Lung (tissue), 12 donors: ENCODE data around the gene CPO. TPM values are rescaled to one million over a fixed set of nuclear protein-coding genes. Genes with fewer than 3 reads are reported as not detected.

Source experiments
- ATAC-seq: fragments of 200-7000 bp; cut with Tn5 transposase; one replicate; pipeline ENCODE4 v1.9.1; 2020; ENCODE audit warnings: moderate number of reproducible peaks; ENCODE audit not compliant: insufficient read depth, low FRiP score
- DNase-seq, 3 donors: peaks; one replicate each; pipeline ENCODE4 v3.0.0-alpha.2; 2013 to 2017
- H3K27ac ChIP-seq, 2 donors: one replicate each; pipeline ENCODE4 v1.5.1; 2013; ENCODE audit warnings: mild to moderate bottlenecking in 2 of 2, moderate library complexity in 2 of 2, control low read depth in 1 of 2, inconsistent platforms in 1 of 2, low read depth in 1 of 2, low read length in 1 of 2
- H3K27me3 ChIP-seq, 3 donors: one replicate each; pipeline ENCODE4 v1.5.1; 2013; ENCODE audit warnings: low read length in 2 of 3; ENCODE audit not compliant: control insufficient read depth in 3 of 3, insufficient read depth in 3 of 3
- H3K36me3 ChIP-seq, 4 donors: one replicate each; pipeline ENCODE4 v1.5.1; 2013; ENCODE audit warnings: low read length in 4 of 4, mild to moderate bottlenecking in 1 of 4, moderate library complexity in 1 of 4; ENCODE audit not compliant: control insufficient read depth in 4 of 4, insufficient read depth in 4 of 4
- H3K4me1 ChIP-seq, 5 donors: one replicate each; pipeline ENCODE4 v1.5.1; 2013; ENCODE audit warnings: low read length in 5 of 5, mild to moderate bottlenecking in 2 of 5, moderate library complexity in 1 of 5; ENCODE audit not compliant: control insufficient read depth in 5 of 5, insufficient read depth in 5 of 5
- H3K4me3 ChIP-seq: one replicate; pipeline ENCODE4 v1.5.1; 2013; ENCODE audit warnings: mild to moderate bottlenecking, control low read depth, moderate library complexity
- H3K9ac ChIP-seq, 2 donors: one replicate each; pipeline ENCODE4 v1.5.1; 2013; ENCODE audit warnings: low read length in 2 of 2, control low read depth in 1 of 2; ENCODE audit not compliant: insufficient read depth in 1 of 2
- H3K9me3 ChIP-seq, 4 donors: one replicate each; pipeline ENCODE4 v1.5.1; 2013; ENCODE audit warnings: low read length in 3 of 4, mild to moderate bottlenecking in 1 of 4, moderate library complexity in 1 of 4; ENCODE audit not compliant: control insufficient read depth in 4 of 4, insufficient read depth in 3 of 4
- CTCF ChIP-seq: IDR thresholded peaks from 2 replicates; pipeline ENCODE4 v1.5.1; 2012; ENCODE audit warnings: mild to moderate bottlenecking; ENCODE audit errors: control extremely low read depth, extremely low read depth
- whole genome bisulfite sequencing, 2 donors: extraction: QIAGEN DNeasy Blood & Tissue Kit; methylation state at CpG; one replicate each; pipeline ENCODE4 v1.1.7; 2013; 5-methylcytosine and 5-hydroxymethylcytosine counted together
- polyA plus RNA-seq, 2 donors: library from polyadenylated mRNA; stranded (reverse); fragments of 200-250 nt; gene quantifications; one replicate each; pipeline ENCODE4 v1.2.1, GENCODE V29; 2013
- total RNA-seq, 2 donors: library from RNA; depleted of rRNA in 1 of 2; stranded (reverse); fragments of >200 nt in 1 of 2; gene quantifications; one replicate each; pipeline ENCODE4 v1.2.1, GENCODE V29; 2014 to 2021
- donor health status: control.
- donor health status: control.
- donor health status: Bipolar disorder and iron deficiency.
- donor health status: healthy.
- donor health status: DM: yes; HTN: yes; CAD: no.

Gene CPO
- total and polyA plus RNA-seq, 4 donors = 0.07 to 0.20 (median 0.14) TPM; not detected in 1

- H3K9ac ChIP-seq = no peak overlapping the region
- no peak overlapping the region for H3K27ac ChIP-seq
- no peaks in the 10 kb centered on the region for H3K36me3 ChIP-seq
- ATAC-seq (no peak), DNase-seq (no peak)
- 94 to 98% methylated on average over 6 of the region's 6 CpGs for WGBS, 2 donors
- peaks cover 0 to 2% (median 0%) of the 10 kb centered on the region in 4 donors for H3K9me3 ChIP-seq
- no peaks in the 10 kb centered on the region for H3K27me3 ChIP-seq
- no peak for TF ChIP-seq CTCF
- no peak overlapping the region for H3K4me3 ChIP-seq
- H3K4me1 ChIP-seq = no peaks in the 10 kb centered on the region
Observed at GRCh38 chr2:206969192-206969591, 29.9 kb downstream of the CPO start.

- no peak overlapping the region for H3K9ac ChIP-seq
- WGBS, 2 donors = 60 to 74% methylated on average over 7 of the region's 7 CpGs
- no peaks in the 10 kb centered on the region for H3K36me3 ChIP-seq
- no peak overlapping the region for H3K4me3 ChIP-seq
- H3K27me3 ChIP-seq = no peaks in the 10 kb centered on the region
- H3K9me3 ChIP-seq = peaks cover 0 to 2% (median 0%) of the 10 kb centered on the region in 4 donors
- H3K4me1 ChIP-seq = no peaks in the 10 kb centered on the region
- DNase-seq = no peak
- ATAC-seq = no peak
- no peak overlapping the region for H3K27ac ChIP-seq
- no peak for TF ChIP-seq CTCF
Observed at GRCh38 chr2:206970589-206971360, 31.5 kb downstream of the CPO start.

- Histone ChIP-seq H3K9ac (no peak overlapping the region), H3K9me3 (peaks cover 0 to 2% (median 0%) of the 10 kb centered on the region in 4 donors), H3K27me3 (no peaks in the 10 kb centered on the region), H3K36me3 (no peaks in the 10 kb centered on the region), H3K4me3 (no peak overlapping the region), H3K27ac (no peak overlapping the region), H3K4me1 (no peaks in the 10 kb centered on the region)
- 39 to 59% methylated on average over 3 of the region's 3 CpGs for WGBS, 2 donors
- TF ChIP-seq CTCF = no peak
- ATAC-seq = no peak
- no peak for DNase-seq
Observed at GRCh38 chr2:206971805-206972204, 32.5 kb downstream of the CPO start.
